Myocyte (in vitro differentiated cells): ENCODE measurements around the gene OPCML. TPM values are rescaled to one million over a fixed set of nuclear protein-coding genes. Genes with fewer than 3 reads are reported as not detected.

Source experiments
- DNase-seq: peaks from one replicate; pipeline ENCODE4 v3.0.0-alpha.2; 2012; ENCODE audit warnings: low read depth
- total RNA-seq: library from RNA; depleted of rRNA; stranded (reverse); fragments of >200 nt; gene quantifications from 2 replicates; pipeline ENCODE4 v1.2.3, GENCODE V29; 2014

Gene OPCML
- total RNA-seq, 1 donor from 2014 or later: not detected

GRCh38 chr11:132772703-132773545, 759.4 kb downstream of the OPCML start:
- DNase-seq: no peak

GRCh38 chr11:132771746-132772145, 760.6 kb downstream of the OPCML start:
- DNase-seq: no peak

- no peak for DNase-seq
These were observed 761.3 kb downstream of the OPCML start for GRCh38 chr11:132770829-132771530.

- no peak for DNase-seq
These were observed 768.8 kb downstream of the OPCML start for GRCh38 chr11:132763503-132763902.

- DNase-seq: no peak
These were observed 776.4 kb downstream of the OPCML start for GRCh38 chr11:132755934-132756333.

- no peak for DNase-seq
These were observed 780.6 kb downstream of the OPCML start for GRCh38 chr11:132751516-132752250.

GRCh38 chr11:132746305-132746704, 786.0 kb downstream of the OPCML start:
- no peak for DNase-seq

- DNase-seq: no peak
These were observed 787.0 kb downstream of the OPCML start for GRCh38 chr11:132745306-132745705.

GRCh38 chr11:132744771-132745170, 787.5 kb downstream of the OPCML start:
- DNase-seq: peak; percentile 1

- no peak for DNase-seq
These were observed 788.7 kb downstream of the OPCML start for GRCh38 chr11:132743601-132744000.

- DNase-seq: no peak
These were observed 789.4 kb downstream of the OPCML start for GRCh38 chr11:132742929-132743328.

- DNase-seq: peak; percentile 73
These were observed 798.1 kb downstream of the OPCML start for GRCh38 chr11:132734217-132734616.

- no peak for DNase-seq
These were observed 804.3 kb downstream of the OPCML start for GRCh38 chr11:132728026-132728425.

GRCh38 chr11:132721526-132721925, 810.8 kb downstream of the OPCML start:
- no peak for DNase-seq

- DNase-seq: no peak
These were observed 812.6 kb downstream of the OPCML start for GRCh38 chr11:132719684-132720083.

- DNase-seq: peak; percentile 1
These were observed 813.3 kb downstream of the OPCML start for GRCh38 chr11:132718711-132719671.

- DNase-seq: no peak
These were observed 814.5 kb downstream of the OPCML start for GRCh38 chr11:132717824-132718223.

- DNase-seq: no peak
These were observed 816.3 kb downstream of the OPCML start for GRCh38 chr11:132716037-132716436.

- no peak for DNase-seq
These were observed 817.4 kb downstream of the OPCML start for GRCh38 chr11:132714859-132715440.

GRCh38 chr11:132712466-132712865, 819.8 kb downstream of the OPCML start:
- peak; percentile 13 for DNase-seq
